HG02973 (cell line): ENCODE results near the gene CYP4F11.
"Not testable (repeated sequence)": the region's sequence is repeated elsewhere in the genome, so short reads cannot be mapped to it uniquely, and the experiment has no call there.

Source experiments
- ATAC-seq: cut with Tn5 transposase; IDR thresholded peaks from one replicate; pipeline ENCODE4 v1.9.1; 2021; ENCODE audit warnings: moderate library complexity; ENCODE audit not compliant: unreplicated experiment

The CYP4F11 gene

DNA sequence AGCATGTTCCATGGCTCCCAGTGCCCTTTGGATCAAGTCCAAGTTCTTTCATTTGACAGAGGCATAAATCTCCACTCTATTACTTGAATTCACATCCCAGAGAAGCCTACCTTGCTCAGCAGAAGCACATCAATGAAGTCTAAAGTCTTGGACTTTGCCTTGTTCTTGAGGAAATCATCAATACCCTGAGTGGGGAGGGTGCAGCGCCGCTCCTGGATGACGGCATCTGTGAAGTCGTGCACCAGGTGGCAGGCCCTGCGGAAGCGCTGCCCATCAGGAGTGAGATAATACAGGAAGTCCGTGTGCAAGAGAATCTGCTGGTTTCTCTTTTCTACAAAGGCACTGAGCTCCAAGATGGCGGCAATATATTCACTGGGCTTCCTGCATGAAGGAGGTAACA is 10.6 kb downstream of the CYP4F11 start:
- no peak for ATAC-seq

DNA sequence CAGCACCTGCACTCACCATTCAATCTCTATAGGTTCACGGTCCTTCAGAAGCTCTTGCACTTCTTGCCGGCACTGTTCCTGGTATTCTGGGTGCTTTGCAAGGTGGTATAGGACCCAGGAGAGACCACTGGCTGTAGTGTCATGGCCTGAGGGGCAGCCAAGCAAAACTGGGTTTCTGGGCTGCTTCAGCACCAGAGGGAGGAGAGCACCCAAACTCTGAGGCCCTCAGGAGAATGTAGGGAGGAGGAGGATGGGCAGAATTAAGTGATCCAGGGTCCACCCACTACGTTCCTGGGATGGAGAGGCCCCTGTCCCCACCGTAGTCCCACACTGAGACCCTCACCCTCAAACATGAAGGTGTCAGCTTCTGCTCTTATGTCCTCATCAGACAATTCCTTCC is 12.3 kb downstream of the CYP4F11 start:
- no peak for ATAC-seq

DNA sequence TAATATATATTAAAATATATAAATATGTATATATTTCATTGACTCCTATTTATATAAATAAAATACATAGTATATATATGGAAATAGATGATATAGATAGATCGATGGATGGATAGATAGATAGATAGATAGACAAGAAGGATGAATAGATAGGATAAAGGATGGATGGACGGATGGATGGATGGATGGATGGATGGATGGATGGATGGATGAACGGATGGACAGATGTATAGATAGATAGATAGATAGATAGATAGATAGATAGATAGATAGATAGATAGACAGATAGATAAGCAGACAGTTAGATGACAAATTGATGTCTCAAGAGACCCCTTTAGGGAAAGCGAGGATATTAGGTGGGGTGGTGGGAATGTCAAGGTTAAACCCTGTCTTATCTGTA is 15.1 kb downstream of the CYP4F11 start:
- ATAC-seq = no peak

DNA sequence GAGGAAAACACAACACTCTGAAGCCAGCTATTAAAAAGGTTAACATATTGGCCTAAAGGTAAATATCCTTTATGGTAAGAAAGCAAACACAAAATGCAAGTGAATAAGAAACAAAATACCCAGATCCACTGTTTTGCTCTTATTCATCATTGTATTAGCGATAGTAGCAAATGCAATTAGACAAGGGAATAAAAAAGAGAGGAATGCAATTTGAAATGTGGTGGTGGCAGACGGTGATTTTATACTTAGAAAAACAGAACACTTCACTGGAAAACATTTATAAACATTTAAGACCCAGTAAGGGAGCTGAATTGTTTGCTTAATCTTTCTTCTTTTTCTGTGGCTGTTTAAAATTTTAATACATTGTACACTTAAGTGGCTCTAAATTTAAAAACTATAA is 19.2 kb downstream of the CYP4F11 start:
- ATAC-seq = no peak

DNA sequence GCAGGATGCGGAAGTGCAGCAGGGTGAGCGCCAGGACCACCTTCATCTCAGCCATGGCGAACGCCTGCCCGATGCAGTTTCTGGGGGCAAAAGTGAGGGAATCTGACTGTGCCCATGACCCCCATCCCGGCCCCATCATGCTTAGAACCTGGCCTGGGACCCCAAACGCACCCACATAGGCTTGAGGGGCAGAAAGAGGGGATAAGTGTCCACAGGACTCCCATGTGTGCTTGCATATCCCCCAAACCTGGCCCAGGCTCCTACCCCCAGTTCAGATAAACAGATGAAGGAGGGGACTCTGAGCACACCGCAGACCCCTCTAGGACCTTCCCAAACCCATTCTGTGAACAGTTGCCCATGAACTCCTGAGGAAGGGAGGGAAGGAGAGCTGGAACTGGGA is 20.5 kb downstream of the CYP4F11 start:
- no peak for ATAC-seq

DNA sequence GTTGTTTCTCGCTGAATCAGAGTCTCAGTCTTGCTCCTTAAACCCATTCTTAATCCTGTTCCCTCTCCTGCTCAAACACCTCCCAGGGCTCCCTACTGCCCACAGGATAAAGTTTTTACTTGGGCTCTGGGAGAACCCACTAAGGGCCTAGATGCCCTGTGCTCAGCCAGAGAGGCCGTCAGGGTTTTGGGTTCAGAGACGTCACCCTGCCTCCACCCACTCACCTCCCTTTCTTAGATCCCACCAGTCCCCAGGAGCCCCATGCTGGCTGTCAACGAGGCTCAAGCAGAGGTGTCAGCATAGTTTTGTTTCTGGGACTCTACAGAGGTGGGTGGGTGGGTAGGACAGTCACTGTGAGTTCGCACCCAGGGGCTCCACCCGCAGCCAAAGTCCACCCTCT is 20.9 kb downstream of the CYP4F11 start:
- no peak for ATAC-seq

DNA sequence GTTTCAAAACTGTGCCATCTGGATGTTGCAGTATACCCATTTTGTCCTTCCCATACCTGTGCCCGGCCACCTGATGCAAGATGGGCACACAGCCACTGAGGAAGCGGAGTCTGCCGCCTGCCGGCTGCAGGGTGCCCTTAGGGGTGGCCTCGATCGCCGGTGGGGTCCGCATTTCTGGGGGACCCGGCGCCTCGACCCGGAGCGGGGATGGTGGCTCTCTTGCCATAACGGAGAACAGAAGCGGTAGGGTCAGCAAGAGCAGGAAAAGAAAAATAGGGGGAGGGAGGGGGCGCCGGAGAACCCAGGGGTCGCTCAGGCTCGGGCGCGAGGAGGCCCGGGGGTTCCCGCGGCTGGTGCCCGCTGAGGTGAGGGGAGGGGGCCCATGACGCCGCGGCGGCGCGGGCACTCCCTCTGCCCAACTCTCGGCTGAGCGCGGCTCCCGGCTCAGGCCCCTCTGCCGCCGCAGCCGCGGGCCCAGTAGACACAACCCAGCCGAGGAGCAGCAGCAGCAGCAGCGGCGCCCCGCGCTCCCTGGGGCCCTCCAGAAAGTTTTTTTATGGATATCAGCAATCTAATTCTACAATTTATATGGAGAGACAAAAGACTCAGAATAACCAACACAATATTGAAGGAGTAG is 22.6 kb downstream of the CYP4F11 start:
- ATAC-seq = no peak

DNA sequence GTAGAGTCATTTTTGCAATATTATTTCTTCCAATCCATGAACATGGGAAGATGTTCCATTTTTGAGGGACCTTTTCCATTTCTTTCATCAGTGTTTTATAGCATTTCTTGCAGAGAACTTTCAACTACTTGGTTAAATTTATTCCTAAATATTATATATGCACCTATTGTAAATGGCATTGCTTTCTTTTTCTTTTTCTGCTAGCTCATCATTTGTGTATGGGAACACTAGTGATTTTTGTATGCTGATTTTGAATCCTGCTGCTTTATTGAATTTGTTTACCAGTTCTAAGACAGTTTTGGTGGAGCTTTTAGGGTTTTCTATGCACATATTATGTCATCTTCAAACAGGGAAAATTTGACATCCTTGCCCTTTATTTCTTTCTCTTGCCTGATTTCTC is 29.3 kb downstream of the CYP4F11 start:
- no peak for ATAC-seq

DNA sequence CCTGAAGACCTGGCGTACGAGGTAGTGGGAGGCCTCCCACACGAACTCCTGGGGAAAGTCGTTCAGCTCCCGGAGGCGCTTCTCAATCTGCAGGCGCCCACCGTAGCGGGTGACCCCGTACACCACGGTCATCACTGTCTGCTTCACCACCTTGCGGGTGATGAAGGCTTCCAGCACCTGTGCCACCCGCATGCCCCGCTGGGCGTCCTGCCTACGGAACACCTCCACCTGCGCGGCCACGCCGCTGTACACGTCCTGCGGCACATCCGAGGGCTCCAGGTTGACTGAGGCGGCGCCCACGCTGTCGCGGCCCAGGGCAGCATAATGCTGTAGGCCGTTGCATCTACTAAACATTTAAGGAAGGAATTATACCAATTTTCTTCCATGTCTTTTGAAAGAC is 31.4 kb downstream of the CYP4F11 start:
- not testable (repeated sequence) for ATAC-seq

DNA sequence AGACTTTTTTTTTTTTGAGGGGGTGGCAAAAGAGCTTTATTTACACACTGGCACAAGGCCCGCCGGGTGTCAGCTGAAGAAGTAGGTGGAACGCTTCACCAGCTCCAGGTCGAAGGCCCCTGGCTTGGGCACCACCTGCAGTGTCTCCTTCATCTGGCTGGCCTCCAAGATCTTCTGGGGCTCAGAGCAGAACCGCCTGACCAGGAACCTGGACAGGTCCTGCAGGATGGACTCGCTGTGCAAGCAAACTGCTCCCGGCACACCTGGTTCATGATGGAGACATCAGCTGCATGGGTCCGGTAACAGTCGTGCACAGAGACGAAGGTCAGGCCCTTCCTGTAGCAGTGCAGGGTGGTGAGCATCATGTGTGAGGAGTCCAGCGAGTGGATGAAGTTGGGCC is 32.1 kb downstream of the CYP4F11 start:
- ATAC-seq = no peak

DNA sequence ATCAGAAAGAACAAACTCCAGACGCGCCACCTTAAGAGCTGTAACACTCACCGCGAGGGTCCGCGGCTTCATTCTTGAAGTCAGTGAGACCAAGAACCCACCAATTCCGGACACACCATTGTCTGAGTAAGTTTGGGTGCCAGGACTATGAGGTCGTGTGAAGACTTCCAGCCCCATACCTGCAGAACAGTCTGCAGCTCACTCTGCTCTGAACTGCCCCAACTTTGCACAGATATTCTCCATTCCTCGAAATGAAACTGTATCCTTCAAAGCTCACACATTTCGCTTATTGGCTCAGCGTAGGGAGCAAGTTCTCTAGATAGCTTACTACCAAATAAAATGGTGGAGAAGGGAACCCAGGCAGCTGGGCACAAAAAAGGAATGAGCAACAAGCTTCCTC is 33.8 kb downstream of the CYP4F11 start:
- ATAC-seq = no peak

DNA sequence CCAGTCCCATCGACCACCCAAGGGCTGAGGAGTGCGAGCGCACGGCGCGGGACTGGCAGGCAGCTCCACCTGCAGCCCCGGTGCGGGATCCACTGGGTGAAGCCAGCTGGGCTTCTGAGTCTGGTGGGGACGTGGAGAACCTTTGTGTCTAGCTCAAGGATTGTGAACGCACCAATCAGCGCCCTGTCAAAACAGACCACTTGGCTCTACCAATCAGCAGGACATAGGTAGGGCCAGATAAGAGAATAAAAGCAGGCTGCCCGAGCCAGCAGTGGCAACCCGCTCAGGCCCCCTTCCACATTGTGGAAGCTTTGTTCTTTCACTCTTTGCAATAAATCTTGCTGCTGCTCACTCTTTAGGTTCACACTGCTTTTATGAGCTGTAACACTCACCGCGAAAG is 34.3 kb downstream of the CYP4F11 start:
- not testable (repeated sequence) for ATAC-seq

DNA sequence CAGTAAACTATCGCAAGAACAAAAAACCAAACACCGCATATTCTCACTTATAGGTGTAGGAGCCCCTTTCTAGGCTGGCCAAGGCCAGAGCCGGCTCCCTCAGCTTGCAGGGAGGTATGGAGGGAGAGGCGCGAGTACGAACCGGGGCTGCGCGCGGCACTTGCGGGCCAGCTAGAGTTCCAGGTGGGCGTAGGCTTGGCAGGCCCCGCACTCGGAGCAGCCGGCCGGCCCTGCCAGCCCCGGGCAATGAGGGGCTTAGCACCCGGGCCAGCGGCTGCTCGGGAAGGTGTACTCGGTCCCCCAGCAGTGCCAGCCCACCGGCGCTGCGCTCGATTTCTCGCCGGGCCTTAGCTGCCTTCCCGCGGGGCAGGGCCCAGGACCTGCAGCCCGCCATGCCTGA is 34.8 kb downstream of the CYP4F11 start:
- ATAC-seq = not testable (repeated sequence)

DNA sequence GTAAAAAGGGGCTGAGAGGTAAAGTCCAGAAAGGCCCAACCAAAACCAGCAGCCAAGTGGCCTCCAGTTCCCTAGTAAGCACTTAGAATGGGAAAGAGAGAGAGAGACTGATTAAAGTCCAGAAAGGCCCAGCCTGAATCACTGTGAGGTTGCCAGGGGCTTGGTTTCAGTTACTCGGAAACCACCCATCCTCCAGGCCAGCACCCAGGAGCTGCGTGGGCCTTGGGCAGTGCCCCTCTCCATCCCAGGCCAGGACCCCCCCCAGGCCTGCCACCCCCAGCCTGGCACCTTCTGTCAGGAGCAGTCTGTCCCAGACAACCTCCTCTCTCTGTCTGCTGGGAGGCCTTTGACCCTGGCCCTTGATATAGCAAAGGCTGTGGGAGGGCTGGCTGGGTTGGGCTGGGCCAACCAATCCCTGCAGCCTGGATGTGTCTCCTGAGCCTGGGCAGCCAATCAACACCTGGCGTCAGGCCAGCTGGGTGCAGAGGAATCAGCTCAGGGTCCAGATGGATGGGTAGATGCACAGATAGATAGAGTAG is 36.5 kb downstream of the CYP4F11 start, which contains the start of gene CYP4F2:
Gene CYP4F2 (minus strand): TSS at position 337 of the 539 bp plus-strand sequence. CDS start 463 bp downstream, outside the sequence.
- ATAC-seq = no peak

DNA sequence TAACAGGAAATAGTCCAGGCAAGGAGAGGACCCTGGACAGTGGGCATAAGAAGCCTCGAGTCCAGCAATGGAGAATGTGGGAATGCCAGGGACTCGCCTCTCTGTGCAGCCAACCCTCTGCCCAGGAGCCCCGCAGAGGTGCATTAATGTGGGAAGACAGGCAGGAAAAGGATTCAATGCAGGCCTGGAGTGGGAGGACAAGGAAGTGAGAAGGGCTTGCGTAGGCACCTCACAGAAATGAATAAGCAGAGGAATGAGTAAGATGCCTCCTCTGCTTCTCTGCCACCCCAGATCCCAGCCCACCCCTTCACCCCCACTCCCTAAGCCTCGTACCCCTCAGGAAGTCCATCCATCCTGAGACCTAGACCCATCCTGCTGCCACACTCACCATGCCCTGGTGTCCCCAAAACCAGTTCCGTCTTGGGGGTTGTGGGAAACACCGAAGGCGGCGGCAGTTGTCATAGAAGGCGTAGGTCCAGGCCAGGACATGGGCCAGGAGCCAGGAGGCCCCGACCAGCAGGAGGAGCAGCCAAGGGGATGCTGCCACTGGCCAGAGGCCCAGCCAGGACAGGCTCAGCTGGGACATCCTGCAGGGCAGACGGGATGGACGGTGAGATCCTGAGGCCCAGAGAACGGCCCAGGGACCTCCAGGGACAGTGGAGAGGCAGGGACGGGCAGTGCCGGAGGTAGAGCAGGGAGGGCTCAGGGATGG is 37.1 kb downstream of the CYP4F11 start:
- no peak for ATAC-seq

DNA sequence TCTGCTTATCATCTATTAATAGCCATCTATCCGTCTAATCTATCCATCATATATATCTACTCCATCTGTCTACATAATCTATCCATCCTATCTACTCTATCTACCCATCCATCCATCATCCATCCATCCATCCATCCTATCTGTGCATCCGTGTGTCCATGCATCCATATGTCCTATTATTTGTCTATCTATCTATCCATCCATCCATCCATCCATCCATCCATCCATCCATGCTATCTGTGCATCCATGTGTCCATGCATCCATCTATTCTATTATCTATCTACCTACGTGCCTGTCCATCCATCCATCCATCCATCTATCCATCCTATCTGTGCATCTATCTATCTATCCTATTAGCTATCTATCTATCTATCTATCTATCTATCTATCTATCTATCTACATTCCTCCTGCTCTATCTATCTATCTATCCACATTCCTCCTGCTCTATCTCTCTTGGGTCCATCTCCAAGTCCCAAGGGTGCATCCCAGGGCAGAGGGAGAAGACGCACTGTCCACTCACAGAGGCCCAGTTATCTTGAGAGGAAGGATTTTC is 38.4 kb downstream of the CYP4F11 start:
- no peak for ATAC-seq

DNA sequence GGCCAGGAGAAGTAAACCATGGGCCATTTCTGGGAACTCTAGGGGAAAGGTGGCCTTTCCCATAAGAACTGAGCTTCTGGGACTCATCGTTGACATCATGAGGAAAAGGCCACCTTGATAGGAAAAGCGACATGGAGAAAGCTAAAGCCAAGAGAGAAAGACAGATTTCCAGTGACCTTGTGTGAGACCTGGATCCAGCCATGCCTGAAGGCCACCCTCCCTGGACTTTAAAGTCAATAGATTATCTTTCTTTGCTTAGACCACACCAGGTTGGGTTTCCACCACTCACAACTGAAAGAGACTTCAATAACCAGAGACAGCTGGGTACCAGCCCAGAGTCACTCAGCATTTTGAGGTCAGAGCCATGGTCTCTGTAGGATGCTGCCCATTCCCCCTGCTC is 40.0 kb downstream of the CYP4F11 start:
- ATAC-seq = no peak

DNA sequence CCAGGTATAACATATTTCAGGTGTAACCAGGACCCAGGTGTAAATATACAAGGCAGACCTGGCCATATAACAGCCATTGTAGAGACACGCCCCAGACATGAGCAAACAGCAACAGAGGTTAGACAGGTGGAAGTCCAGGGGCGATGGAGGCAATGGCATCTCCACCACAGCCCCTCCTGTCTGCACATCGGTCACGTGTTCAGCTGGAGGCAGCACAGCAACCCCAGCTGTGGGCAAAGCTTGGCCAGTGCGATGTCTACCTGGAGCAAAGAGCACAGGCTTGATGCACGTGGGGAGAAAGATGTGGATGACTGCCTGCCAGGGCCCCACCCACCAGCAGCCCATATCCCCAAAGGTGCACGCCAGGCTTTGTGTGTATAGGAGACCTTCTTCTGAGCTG is 40.9 kb downstream of the CYP4F11 start:
- no peak for ATAC-seq

DNA sequence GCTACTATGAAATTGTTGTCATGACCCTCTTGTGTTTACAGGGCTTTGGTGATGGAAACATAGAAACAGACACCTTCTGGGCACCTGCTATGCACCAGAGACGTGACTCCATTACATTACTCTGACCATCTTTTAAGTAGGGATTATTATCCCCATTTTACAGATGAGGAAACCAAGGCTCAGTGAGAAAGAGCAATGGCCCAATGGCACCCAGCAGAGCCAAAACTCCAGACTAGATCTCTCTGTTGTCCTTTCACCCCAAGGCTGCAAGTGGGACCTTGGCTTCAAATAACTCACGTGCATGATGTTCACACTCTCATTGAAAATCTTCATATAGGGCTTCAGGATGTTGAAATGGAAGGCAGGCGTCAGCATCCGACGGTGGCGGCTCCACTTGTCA is 42.3 kb downstream of the CYP4F11 start:
- ATAC-seq = no peak

DNA sequence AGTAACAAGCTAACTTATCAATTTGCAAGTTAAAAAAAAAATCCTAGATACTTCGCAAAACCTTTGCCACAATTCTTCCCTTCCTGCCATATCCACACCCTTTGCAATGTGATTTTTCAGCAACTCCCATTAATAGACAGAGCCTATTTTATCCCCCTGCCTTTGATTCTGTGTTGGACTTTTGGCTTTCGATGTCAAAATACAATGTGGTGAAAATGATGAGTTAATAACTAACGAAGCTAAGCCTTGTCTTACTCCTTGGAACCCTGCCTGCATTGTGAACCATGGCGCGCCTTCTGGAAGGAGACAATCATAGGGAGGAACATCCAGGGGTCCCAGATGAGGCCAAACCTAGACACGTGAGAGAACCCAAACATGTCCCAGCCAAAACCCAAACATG is 42.9 kb downstream of the CYP4F11 start:
- no peak for ATAC-seq

DNA sequence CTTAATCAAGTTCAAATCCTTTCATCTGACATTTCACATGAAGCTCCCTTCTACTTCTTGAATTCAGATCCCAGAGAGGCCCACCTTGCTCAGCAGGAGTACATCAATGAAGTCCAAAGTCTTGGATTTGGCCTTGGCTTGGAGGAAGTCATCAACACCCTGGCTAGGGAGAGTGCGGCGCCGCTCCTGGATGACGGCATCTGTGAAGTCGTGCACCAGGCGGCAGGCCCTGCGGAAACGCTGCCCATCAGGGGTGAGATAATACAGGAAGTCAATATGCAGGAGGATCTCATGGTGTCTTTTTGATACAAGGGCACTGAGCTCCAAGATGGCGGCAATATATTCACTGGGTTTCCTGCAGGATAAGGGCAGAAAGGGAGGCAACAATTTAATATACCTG is 45.0 kb downstream of the CYP4F11 start:
- ATAC-seq = not testable (repeated sequence)

DNA sequence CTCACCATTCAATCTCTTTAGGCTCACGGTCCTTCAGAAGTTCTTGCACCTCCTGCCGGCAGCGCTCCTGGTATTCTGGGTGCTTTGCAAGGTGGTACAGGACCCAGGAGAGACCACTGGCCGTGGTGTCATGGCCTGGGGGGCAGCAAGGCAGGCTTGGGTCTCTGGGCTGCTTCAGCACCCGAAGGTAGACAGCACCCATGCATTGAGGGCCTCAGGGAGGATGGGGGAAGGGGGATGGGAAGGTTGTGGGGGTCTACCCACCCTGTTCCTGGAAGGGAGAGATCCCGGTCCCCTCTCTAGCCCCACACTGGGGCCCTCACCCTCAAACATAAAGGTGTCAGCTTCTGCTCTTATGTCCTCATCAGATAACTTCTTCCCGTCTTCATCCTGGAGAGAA is 48.4 kb downstream of the CYP4F11 start:
- no peak for ATAC-seq
